Endothelial cell of umbilical vein (primary cell): ENCODE results near the gene WASL. TPM values are rescaled to one million over a fixed set of nuclear protein-coding genes. Genes with fewer than 3 reads are reported as not detected.

Experiments
- BruUV-seq: library from RNA; stranded (reverse); fragments of 400-500 nt; replicated peaks from 2 replicates; lab custom pipeline; 2021; lab: Mats Ljungman, UMichigan
- CTCF ChIA-PET: fragments of 300-600, 350-600 bp; sonication (Branson Sonifier 250); formaldehyde crosslinking; loops from one replicate; lab custom pipeline; 2021; ENCODE audit warnings: antibody characterized with exemption, inconsistent platforms; lab: Charles Lee
- POLR2A ChIA-PET: fragments of 300-600, 350-600 bp; sonication (Branson Sonifier 250); formaldehyde crosslinking; loops from one replicate; lab custom pipeline; 2021; ENCODE audit warnings: antibody characterized with exemption, inconsistent platforms; lab: Charles Lee
- DNase-seq: peaks from one replicate; pipeline ENCODE4 v3.0.0-alpha.2; 2011; ENCODE audit warnings: low read depth, low spot score
- FAIRE-seq: peaks from 2 replicates; lab custom pipeline; 2011; peaks lifted over from hg19 to GRCh38; lab: Jason Lieb, UNC
- H2AFZ ChIP-seq: 2 replicates; pipeline ENCODE4 v1.6.0; 2012; ENCODE audit warnings: low read depth, low read length, control low read depth, inconsistent platforms
- H3K27ac ChIP-seq: 2 replicates; pipeline ENCODE4 v1.5.1; 2011; ENCODE audit warnings: low read depth, mild to moderate bottlenecking, control low read depth, low read length, moderate library complexity; ENCODE audit not compliant: insufficient read depth
- H3K27me3 ChIP-seq, 2 experiments: 2 replicates each; pipeline versions ENCODE4 v1.6.0 to v1.6.1; 2011; ENCODE audit warnings: low read length in 2 of 2, mixed read lengths in 1 of 2; ENCODE audit not compliant: control insufficient read depth in 2 of 2, insufficient read depth in 2 of 2
- H3K36me3 ChIP-seq, 2 experiments: 2 replicates in 1 of 2; 3 replicates in 1 of 2; pipeline ENCODE4 v1.5.1; 2011; ENCODE audit warnings: low read length in 2 of 2, mild to moderate bottlenecking in 1 of 2, moderate library complexity in 1 of 2; ENCODE audit not compliant: control insufficient read depth in 2 of 2, insufficient read depth in 2 of 2; ENCODE audit errors: extremely low read depth in 1 of 2
- H3K4me1 ChIP-seq: 3 replicates; pipeline ENCODE4 v1.5.1; 2011; ENCODE audit warnings: mild to moderate bottlenecking, low read length; ENCODE audit not compliant: control insufficient read depth, insufficient read depth; ENCODE audit errors: extremely low read depth
- H3K4me2 ChIP-seq: 2 replicates; pipeline ENCODE4 v1.6.1; 2011; ENCODE audit warnings: low read length, control low read depth, mixed read lengths; ENCODE audit not compliant: insufficient read depth
- H3K4me3 ChIP-seq, 3 experiments: fragments of 200-600 bp in 1 of 3; sonication (generic), shearing (Covaris generic) in 1 of 3; replicated peaks in 1 of 3; 2 replicates each; pipeline ENCODE4 v1.5.1; 2011 to 2016; ENCODE audit warnings: control low read depth in 3 of 3, low read length in 3 of 3, mild to moderate bottlenecking in 2 of 3, inconsistent platforms in 1 of 3, low read depth in 1 of 3, moderate library complexity in 1 of 3; ENCODE audit not compliant: insufficient read depth in 1 of 3
- H3K79me2 ChIP-seq: 2 replicates; pipeline ENCODE4 v1.6.0; 2012; ENCODE audit warnings: low read length, inconsistent platforms; ENCODE audit not compliant: control insufficient read depth, insufficient read depth
- H3K9ac ChIP-seq: replicated peaks from 2 replicates; pipeline ENCODE3; 2011; ENCODE audit warnings: low read length, control low read depth; ENCODE audit not compliant: insufficient read depth; ENCODE audit errors: extremely low read depth
- H3K9me1 ChIP-seq: replicated peaks from 3 replicates; pipeline ENCODE4 v1.6.0; 2011; ENCODE audit warnings: mild to moderate bottlenecking, low read length; ENCODE audit not compliant: control insufficient read depth, insufficient read depth; ENCODE audit errors: extremely low read depth
- H3K9me3 ChIP-seq: replicated peaks from 2 replicates; pipeline ENCODE4 v1.5.1; 2012; ENCODE audit warnings: low read length, inconsistent platforms; ENCODE audit not compliant: control insufficient read depth, insufficient read depth
- H4K20me1 ChIP-seq: replicated peaks from 2 replicates; pipeline ENCODE3; 2011; ENCODE audit warnings: mild to moderate bottlenecking, low read length; ENCODE audit not compliant: control insufficient read depth, insufficient read depth; ENCODE audit errors: extremely low read depth
- EZH2 ChIP-seq: IDR thresholded peaks from 2 replicates; pipeline ENCODE4 v1.6.1; 2012; ENCODE audit warnings: borderline replicate concordance, low read depth, mild to moderate bottlenecking, moderate library complexity, low read length, inconsistent platforms; ENCODE audit not compliant: severe bottlenecking
- FOS ChIP-seq: IDR thresholded peaks from 2 replicates; pipeline ENCODE4 v1.6.1; 2011; ENCODE audit warnings: mild to moderate bottlenecking, low read length, moderate library complexity, borderline replicate concordance; ENCODE audit not compliant: insufficient read depth
- JUN ChIP-seq: IDR thresholded peaks from 2 replicates; pipeline ENCODE4 v1.6.1; 2011; ENCODE audit warnings: borderline replicate concordance, low read depth; ENCODE audit not compliant: insufficient read length, insufficient read depth
- MYC ChIP-seq: IDR thresholded peaks from one replicate; pipeline ENCODE4 v1.6.1; 2011; ENCODE audit warnings: mild to moderate bottlenecking, low read depth, low read length
- POLR2A ChIP-seq: IDR thresholded peaks from 2 replicates; pipeline ENCODE4 v1.6.1; 2012; ENCODE audit warnings: low read depth, mild to moderate bottlenecking, control low read depth, low read length
- POLR2AphosphoS5 ChIP-seq: IDR thresholded peaks from 2 replicates; pipeline ENCODE4 v1.6.1; 2012; ENCODE audit warnings: low read depth, mild to moderate bottlenecking, control low read depth, low read length, moderate library complexity; ENCODE audit not compliant: insufficient read depth
- dilution Hi-C: fragments of 300-500 bp; cut with MboI; formaldehyde crosslinking; loops from one replicate; pipeline ENCODE4 v1.15.0; 2019; ENCODE audit warnings: low sequenced_read_pairs; ENCODE audit not compliant: extremely low pct_ligation_motif_present
- intact Hi-C: fragments of 100-400 bp; cut with micrococcal nuclease; formaldehyde crosslinking; loops from one replicate; pipeline ENCODE4 v1.10.0; 2022
- polyA plus RNA-seq, 4 experiments: library from polyadenylated mRNA; depleted of rRNA in 3 of 4; stranded (reverse) in 3 of 4; unstranded in 1 of 4; fragments of >200 nt; gene quantifications; 2 replicates each; pipeline versions ENCODE4 v1.2.1 to v1.2.3, GENCODE V29; 2011 to 2012; ENCODE audit warnings: missing spikeins in 1 of 4
- total RNA-seq: library from RNA; stranded (reverse); gene quantifications from 2 replicates; pipeline ENCODE4 v1.2.3, GENCODE V29; 2021
- TF ChIP-seq, protein P1 (sequence below), 2 donors: IDR thresholded peaks; 1 replicate in 1 of 2; 2 replicates in 1 of 2; pipeline ENCODE4 v1.5.1; 2011; ENCODE audit warnings: low read length in 2 of 2, mild to moderate bottlenecking in 2 of 2, moderate library complexity in 2 of 2, control low read depth in 1 of 2, inconsistent platforms in 1 of 2, low read depth in 1 of 2; ENCODE audit not compliant: insufficient read depth in 1 of 2; ENCODE audit errors: extremely low read depth in 1 of 2
- TF ChIP-seq, protein P2 (sequence below): IDR thresholded peaks from 2 replicates; pipeline ENCODE4 v1.6.1; 2011; ENCODE audit not compliant: insufficient read depth, insufficient read length

WASL gene
- total and polyA plus RNA-seq, 2 donors (not counting 3 experiments of a cell fraction or from before 2014, with no cell fraction given) = 5.2 to 24.0 TPM

DNA sequence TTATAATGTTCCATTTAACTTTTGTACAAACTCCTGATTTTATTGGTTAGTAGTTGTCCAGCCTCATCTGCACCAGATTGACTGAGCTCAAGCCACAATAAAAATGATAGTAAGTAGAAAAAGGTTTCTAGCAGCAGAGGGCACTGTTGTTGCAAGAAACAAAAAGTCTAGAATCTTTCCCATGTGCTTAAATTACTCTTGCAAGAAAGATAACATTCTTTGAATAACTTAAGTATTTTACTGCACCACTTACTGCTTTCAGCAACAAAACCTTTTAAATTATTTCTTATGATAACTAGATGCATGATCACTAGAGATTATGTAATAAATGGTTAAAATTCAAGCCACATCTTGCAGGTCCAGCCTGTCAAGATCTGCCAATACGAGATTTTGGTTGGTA lies 66.1 kb downstream of the WASL start:
- no peak overlapping the region for H3K4me2 ChIP-seq
- DNase-seq (peak; percentile 72), FAIRE-seq (peak; percentile 44)
- intact Hi-C loops (loop anchor here (1.0 to 5.0 kb wide), 5 partner anchors 47 to 190 kb away; no protein-coding TSS in a partner anchor), dilution Hi-C loops (no loop called here)
- no peaks in the 10 kb centered on the region for H3K9me3 ChIP-seq
- no TSS peak for BruUV-seq
- no peak overlapping the region for H3K27ac ChIP-seq
- H3K9me1 ChIP-seq = no peaks in the 10 kb centered on the region
- CTCF ChIA-PET = interaction anchor here (0.6 to 2.5 kb wide), 49 partner anchors 8 to 1078 kb away, joined by 3 to 54 read pairs (median 5); partner anchors contain the start of genes NDUFA5 and WASL
- H4K20me1 ChIP-seq = no peaks in the 10 kb centered on the region
- TF ChIP-seq, protein P1, sequence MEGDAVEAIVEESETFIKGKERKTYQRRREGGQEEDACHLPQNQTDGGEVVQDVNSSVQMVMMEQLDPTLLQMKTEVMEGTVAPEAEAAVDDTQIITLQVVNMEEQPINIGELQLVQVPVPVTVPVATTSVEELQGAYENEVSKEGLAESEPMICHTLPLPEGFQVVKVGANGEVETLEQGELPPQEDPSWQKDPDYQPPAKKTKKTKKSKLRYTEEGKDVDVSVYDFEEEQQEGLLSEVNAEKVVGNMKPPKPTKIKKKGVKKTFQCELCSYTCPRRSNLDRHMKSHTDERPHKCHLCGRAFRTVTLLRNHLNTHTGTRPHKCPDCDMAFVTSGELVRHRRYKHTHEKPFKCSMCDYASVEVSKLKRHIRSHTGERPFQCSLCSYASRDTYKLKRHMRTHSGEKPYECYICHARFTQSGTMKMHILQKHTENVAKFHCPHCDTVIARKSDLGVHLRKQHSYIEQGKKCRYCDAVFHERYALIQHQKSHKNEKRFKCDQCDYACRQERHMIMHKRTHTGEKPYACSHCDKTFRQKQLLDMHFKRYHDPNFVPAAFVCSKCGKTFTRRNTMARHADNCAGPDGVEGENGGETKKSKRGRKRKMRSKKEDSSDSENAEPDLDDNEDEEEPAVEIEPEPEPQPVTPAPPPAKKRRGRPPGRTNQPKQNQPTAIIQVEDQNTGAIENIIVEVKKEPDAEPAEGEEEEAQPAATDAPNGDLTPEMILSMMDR (IDR thresholded peaks at IDR 0.05; ENCODE audit: extremely low read depth in 1 of 2, insufficient read depth in 1 of 2, low read depth in 1 of 2, low read length in 2 of 2) = peak; percentile 25 to 41
- TF ChIP-seq FOS = no peak
- H3K79me2 ChIP-seq = no peaks in the 10 kb centered on the region
- no peak overlapping the region for H3K4me3 ChIP-seq
- H2AFZ ChIP-seq = no peak overlapping the region
- peaks cover 1 to 7% of the 10 kb centered on the region in 2 experiments for H3K36me3 ChIP-seq
- H3K27me3 ChIP-seq = no peaks in the 10 kb centered on the region
- H3K9ac ChIP-seq = no peak overlapping the region
- POLR2A ChIA-PET = no interaction called here
- no peaks in the 10 kb centered on the region for H3K4me1 ChIP-seq

DNA sequence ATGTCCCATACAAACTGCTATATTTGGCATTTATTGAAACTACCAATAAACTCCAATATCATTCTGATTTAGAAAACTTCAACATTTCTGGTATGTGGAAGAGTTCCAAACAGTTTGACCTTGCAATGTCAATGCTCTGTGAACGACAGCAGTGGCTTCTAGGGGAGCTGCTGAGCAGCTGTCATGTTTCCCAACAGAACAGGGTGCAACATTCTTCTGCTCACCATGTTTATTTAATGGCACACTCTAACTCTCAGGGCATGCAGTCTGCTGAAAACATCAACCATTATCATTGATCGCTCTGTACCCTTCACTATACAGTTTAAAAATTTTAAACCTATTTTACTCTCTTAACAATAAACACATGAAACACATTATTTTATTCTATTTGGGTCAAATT lies 67.2 kb downstream of the WASL start:
- no peaks in the 10 kb centered on the region for H3K79me2 ChIP-seq
- H3K9ac ChIP-seq = no peak overlapping the region
- ChIA-PET CTCF (interaction anchor here (0.7 to 2.5 kb wide), 4 partner anchors 20 to 191 kb away, joined by 3 to 22 read pairs (median 13); no protein-coding TSS in a partner anchor), POLR2A (no interaction called here)
- H3K9me1 ChIP-seq = no peaks in the 10 kb centered on the region
- intact Hi-C loops (loop anchor here (2.0 to 5.0 kb wide), 3 partner anchors 99 to 189 kb away; no protein-coding TSS in a partner anchor), dilution Hi-C loops (no loop called here)
- no peaks in the 10 kb centered on the region for H3K9me3 ChIP-seq
- peaks cover 1 to 7% of the 10 kb centered on the region in 2 experiments for H3K36me3 ChIP-seq
- no peak overlapping the region for H3K4me2 ChIP-seq
- H3K4me1 ChIP-seq = no peaks in the 10 kb centered on the region
- no TSS peak for BruUV-seq
- H3K4me3 ChIP-seq = no peak overlapping the region
- no peak overlapping the region for H3K27ac ChIP-seq
- no peak for FAIRE-seq
- H3K27me3 ChIP-seq = no peaks in the 10 kb centered on the region
- H4K20me1 ChIP-seq = no peaks in the 10 kb centered on the region
- DNase-seq = no peak
- TF ChIP-seq, protein P1 (IDR thresholded peaks at IDR 0.05; ENCODE audit: extremely low read depth in 1 of 2, insufficient read depth in 1 of 2, low read depth in 1 of 2, low read length in 2 of 2) = no peak
- TF ChIP-seq MYC = no peak
- no peak for TF ChIP-seq EZH2
- no peak for TF ChIP-seq POLR2A
- TF ChIP-seq JUN = no peak
- TF ChIP-seq, protein P2, sequence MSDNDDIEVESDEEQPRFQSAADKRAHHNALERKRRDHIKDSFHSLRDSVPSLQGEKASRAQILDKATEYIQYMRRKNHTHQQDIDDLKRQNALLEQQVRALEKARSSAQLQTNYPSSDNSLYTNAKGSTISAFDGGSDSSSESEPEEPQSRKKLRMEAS = no peak
- no peak for TF ChIP-seq FOS
- no peak for TF ChIP-seq POLR2AphosphoS5
- H2AFZ ChIP-seq = no peak overlapping the region
